Measurements from ENCODE around the gene SHF.
A peak's percentile ranks its signal among the peaks of the same experiment; 100 is the strongest.

- TF ChIP-seq, protein P1, sequence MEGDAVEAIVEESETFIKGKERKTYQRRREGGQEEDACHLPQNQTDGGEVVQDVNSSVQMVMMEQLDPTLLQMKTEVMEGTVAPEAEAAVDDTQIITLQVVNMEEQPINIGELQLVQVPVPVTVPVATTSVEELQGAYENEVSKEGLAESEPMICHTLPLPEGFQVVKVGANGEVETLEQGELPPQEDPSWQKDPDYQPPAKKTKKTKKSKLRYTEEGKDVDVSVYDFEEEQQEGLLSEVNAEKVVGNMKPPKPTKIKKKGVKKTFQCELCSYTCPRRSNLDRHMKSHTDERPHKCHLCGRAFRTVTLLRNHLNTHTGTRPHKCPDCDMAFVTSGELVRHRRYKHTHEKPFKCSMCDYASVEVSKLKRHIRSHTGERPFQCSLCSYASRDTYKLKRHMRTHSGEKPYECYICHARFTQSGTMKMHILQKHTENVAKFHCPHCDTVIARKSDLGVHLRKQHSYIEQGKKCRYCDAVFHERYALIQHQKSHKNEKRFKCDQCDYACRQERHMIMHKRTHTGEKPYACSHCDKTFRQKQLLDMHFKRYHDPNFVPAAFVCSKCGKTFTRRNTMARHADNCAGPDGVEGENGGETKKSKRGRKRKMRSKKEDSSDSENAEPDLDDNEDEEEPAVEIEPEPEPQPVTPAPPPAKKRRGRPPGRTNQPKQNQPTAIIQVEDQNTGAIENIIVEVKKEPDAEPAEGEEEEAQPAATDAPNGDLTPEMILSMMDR (IDR thresholded peaks at IDR 0.05), result peak; percentile 37 to 64 (median 48)
- TF ChIP-seq EP300 (IDR thresholded peaks at IDR 0.05) (no peak), POLR2A (IDR thresholded peaks at IDR 0.05) (no peak)
These were observed 17.4 kb upstream of the SHF start for GRCh38 chr15:45205192-45205591.
